SU-DHL-6 (cell line): ENCODE measurements around the gene UNC13B.

Experiments
- CTCF ChIP-seq: fragments of 200-600 bp; sonication (generic); IDR thresholded peaks from one replicate; pipeline ENCODE4 v1.5.1; 2017; ENCODE audit warnings: antibody characterized with exemption, mild to moderate bottlenecking, low read length, moderate library complexity; ENCODE audit not compliant: insufficient read depth, poor library complexity, severe bottlenecking
- EZH2phosphoT487 ChIP-seq: fragments of 200-600 bp; sonication (generic), shearing (Covaris generic); conservative IDR thresholded peaks from 2 replicates; pipeline ENCODE4 v1.6.1; 2018; ENCODE audit warnings: mild to moderate bottlenecking, antibody characterized with exemption, low read length, moderate library complexity, mixed read lengths

DNA sequence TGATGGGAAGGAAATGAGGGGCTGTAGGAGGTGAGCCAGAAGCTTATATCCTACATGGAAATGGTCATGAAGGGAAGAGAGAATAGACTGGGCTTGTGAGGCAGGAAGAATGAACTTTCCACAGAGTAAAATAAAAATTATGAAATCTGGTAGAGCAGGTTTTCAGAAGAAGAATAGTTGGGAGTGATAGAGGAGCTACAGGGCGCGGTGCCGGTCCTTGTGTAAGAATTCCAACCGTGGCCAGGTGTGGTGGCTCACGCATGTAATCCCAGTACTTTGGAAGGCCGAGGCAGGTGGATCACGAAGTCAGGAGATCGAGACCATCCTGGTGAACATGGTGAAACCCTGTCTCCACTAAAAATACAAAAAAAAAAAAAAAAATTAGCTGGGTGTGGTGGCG lies 8.9 kb upstream of the UNC13B start:
- TF ChIP-seq CTCF (no peak), EZH2phosphoT487 (no peak)
